Measurements from ENCODE around the gene GAS2L3. TPM values are rescaled to one million over a fixed set of nuclear protein-coding genes. Genes with fewer than 3 reads are reported as not detected.
A peak's percentile ranks its signal among the peaks of the same experiment; 100 is the strongest.

Gene GAS2L3
- total and polyA plus RNA-seq, 2 donors from 2014 or later, result 1.7 to 12.6 TPM

- H3K36me3 ChIP-seq (ENCODE audit: control insufficient read depth in 2 of 3, insufficient read depth in 3 of 3, low read length in 3 of 3), result no peaks in the 10 kb centered on the region
- no peak overlapping the region for H3K4me3 ChIP-seq (ENCODE audit: low read length in 3 of 3)
- DNase-seq (no peak), FAIRE-seq (no peak)
- TF ChIP-seq, protein P1, sequence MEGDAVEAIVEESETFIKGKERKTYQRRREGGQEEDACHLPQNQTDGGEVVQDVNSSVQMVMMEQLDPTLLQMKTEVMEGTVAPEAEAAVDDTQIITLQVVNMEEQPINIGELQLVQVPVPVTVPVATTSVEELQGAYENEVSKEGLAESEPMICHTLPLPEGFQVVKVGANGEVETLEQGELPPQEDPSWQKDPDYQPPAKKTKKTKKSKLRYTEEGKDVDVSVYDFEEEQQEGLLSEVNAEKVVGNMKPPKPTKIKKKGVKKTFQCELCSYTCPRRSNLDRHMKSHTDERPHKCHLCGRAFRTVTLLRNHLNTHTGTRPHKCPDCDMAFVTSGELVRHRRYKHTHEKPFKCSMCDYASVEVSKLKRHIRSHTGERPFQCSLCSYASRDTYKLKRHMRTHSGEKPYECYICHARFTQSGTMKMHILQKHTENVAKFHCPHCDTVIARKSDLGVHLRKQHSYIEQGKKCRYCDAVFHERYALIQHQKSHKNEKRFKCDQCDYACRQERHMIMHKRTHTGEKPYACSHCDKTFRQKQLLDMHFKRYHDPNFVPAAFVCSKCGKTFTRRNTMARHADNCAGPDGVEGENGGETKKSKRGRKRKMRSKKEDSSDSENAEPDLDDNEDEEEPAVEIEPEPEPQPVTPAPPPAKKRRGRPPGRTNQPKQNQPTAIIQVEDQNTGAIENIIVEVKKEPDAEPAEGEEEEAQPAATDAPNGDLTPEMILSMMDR (IDR thresholded peaks at IDR 0.05; ENCODE audit: borderline replicate concordance, extremely low read depth, insufficient read depth), result no peak
- peaks cover 0 to 6% (median 0%) of the 10 kb centered on the region in 3 donors for H3K4me1 ChIP-seq (ENCODE audit: control insufficient read depth in 2 of 3, insufficient read depth in 2 of 3, low read depth in 1 of 3, low read length in 3 of 3)
- H3K27ac ChIP-seq (ENCODE audit: low read depth in 2 of 2, low read length in 2 of 2), result no peak overlapping the region
- H3K27me3 ChIP-seq (ENCODE audit: control insufficient read depth, insufficient read depth, low read length), result no peaks in the 10 kb centered on the region
- H3K9ac ChIP-seq (ENCODE audit: low read length in 3 of 3), result no peak overlapping the region
- H3K9me3 ChIP-seq (ENCODE audit: control insufficient read depth in 2 of 3, insufficient read depth in 1 of 3, low read length in 3 of 3), result no peaks in the 10 kb centered on the region
- intact Hi-C loops (cut with DNase I), result no loop called here
Observed at GRCh38 chr12:100669922-100670321, 96.4 kb downstream of the GAS2L3 start.

GRCh38 chr12:100671396-100672074 lies 98.1 kb downstream of the GAS2L3 start:
- TF ChIP-seq, protein P1 (IDR thresholded peaks at IDR 0.05; ENCODE audit: borderline replicate concordance, extremely low read depth, insufficient read depth), result no peak
- FAIRE-seq (no peak), DNase-seq (peak in 1 of 5 donors; percentile 4)
- no peak overlapping the region for H3K9ac ChIP-seq (ENCODE audit: low read length in 3 of 3)
- intact Hi-C loops (cut with DNase I), result no loop called here
- H3K36me3 ChIP-seq (ENCODE audit: control insufficient read depth in 2 of 3, insufficient read depth in 3 of 3, low read length in 3 of 3), result no peaks in the 10 kb centered on the region
- peaks cover 0 to 6% (median 0%) of the 10 kb centered on the region in 3 donors for H3K4me1 ChIP-seq (ENCODE audit: control insufficient read depth in 2 of 3, insufficient read depth in 2 of 3, low read depth in 1 of 3, low read length in 3 of 3)
- no peak overlapping the region for H3K27ac ChIP-seq (ENCODE audit: low read depth in 2 of 2, low read length in 2 of 2)
- no peak overlapping the region for H3K4me3 ChIP-seq (ENCODE audit: low read length in 3 of 3)
- H3K9me3 ChIP-seq (ENCODE audit: control insufficient read depth in 2 of 3, insufficient read depth in 1 of 3, low read length in 3 of 3), result no peaks in the 10 kb centered on the region
- H3K27me3 ChIP-seq (ENCODE audit: control insufficient read depth, insufficient read depth, low read length), result no peaks in the 10 kb centered on the region

DNA sequence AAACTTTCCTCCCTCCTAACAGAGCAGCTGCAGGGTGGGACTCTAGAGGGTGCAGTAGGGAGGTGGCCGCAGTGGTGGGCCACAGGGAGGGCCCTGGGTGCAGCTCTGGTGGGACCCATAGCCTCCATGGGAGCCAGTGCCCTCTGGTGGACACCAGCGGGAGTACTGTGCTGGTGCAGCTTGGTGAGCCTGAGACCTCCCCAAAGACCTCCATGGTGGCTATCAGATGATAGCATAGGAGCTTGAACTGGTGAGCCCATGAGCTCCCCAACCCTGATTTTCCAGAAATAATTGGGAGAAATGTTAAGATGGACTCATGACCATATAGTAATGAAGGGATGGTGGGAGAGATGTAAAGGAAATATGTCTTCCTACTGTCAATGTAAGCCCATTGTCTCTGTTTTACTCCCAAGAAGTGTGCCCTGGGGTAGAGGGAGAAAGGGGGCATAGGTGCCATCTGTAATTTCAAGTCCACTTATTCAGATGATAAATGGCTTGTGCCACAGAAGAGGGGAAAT lies 98.7 kb downstream of the GAS2L3 start:
- intact Hi-C loops (cut with DNase I), result no loop called here
- DNase-seq (peak in 1 of 5 donors; percentile 2), FAIRE-seq (no peak)

More for the DNA sequence above, 98.7 kb downstream of the GAS2L3 start:
- H3K4me1 ChIP-seq (ENCODE audit: control insufficient read depth in 2 of 3, insufficient read depth in 2 of 3, low read depth in 1 of 3, low read length in 3 of 3), result peaks cover 0 to 6% (median 0%) of the 10 kb centered on the region in 3 donors
- no peaks in the 10 kb centered on the region for H3K9me3 ChIP-seq (ENCODE audit: control insufficient read depth in 2 of 3, insufficient read depth in 1 of 3, low read length in 3 of 3)
- no peak overlapping the region for H3K4me3 ChIP-seq (ENCODE audit: low read length in 3 of 3)
- no peaks in the 10 kb centered on the region for H3K27me3 ChIP-seq (ENCODE audit: control insufficient read depth, insufficient read depth, low read length)
- no peak overlapping the region for H3K9ac ChIP-seq (ENCODE audit: low read length in 3 of 3)
- no peaks in the 10 kb centered on the region for H3K36me3 ChIP-seq (ENCODE audit: control insufficient read depth in 2 of 3, insufficient read depth in 3 of 3, low read length in 3 of 3)
- TF ChIP-seq, protein P1 (IDR thresholded peaks at IDR 0.05; ENCODE audit: borderline replicate concordance, extremely low read depth, insufficient read depth), result peak; percentile 16
- no peak overlapping the region for H3K27ac ChIP-seq (ENCODE audit: low read depth in 2 of 2, low read length in 2 of 2)

Measured in kidney (tissue), 14 donors.